ENCODE measurements around the gene CACNA1E. TPM values are rescaled to one million over a fixed set of nuclear protein-coding genes. Genes with fewer than 3 reads are reported as not detected.

Gene CACNA1E
- total RNA-seq, 2 donors from 2014 or later: 1.7 to 2.2 TPM

DNA sequence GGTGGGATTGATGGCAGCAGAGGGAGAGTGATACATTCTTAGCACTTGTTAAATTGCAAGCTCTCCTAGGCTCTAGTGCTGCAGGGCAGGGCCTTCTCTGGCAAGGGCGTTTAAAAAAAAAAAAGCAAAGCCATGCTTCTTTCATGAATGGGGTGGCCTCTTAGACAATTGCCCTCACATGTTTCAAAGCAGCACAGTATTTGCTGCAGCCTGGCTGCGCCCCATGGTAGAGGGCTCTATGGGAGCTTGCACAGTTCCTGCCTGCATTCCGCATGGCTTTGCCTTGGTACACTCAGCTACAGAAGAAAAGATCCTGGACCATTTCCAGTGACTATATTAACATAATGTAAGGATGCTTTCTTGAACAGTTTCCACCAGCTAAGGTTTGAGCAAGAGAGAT lies 311.0 kb downstream of the CACNA1E start:
- no peak overlapping the region for H3K4me3 ChIP-seq
- TF ChIP-seq, protein P1, sequence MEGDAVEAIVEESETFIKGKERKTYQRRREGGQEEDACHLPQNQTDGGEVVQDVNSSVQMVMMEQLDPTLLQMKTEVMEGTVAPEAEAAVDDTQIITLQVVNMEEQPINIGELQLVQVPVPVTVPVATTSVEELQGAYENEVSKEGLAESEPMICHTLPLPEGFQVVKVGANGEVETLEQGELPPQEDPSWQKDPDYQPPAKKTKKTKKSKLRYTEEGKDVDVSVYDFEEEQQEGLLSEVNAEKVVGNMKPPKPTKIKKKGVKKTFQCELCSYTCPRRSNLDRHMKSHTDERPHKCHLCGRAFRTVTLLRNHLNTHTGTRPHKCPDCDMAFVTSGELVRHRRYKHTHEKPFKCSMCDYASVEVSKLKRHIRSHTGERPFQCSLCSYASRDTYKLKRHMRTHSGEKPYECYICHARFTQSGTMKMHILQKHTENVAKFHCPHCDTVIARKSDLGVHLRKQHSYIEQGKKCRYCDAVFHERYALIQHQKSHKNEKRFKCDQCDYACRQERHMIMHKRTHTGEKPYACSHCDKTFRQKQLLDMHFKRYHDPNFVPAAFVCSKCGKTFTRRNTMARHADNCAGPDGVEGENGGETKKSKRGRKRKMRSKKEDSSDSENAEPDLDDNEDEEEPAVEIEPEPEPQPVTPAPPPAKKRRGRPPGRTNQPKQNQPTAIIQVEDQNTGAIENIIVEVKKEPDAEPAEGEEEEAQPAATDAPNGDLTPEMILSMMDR (IDR thresholded peaks at IDR 0.05): no peak
- H3K27ac ChIP-seq: no peak overlapping the region
- H3K36me3 ChIP-seq: no peaks in the 10 kb centered on the region
- H3K27me3 ChIP-seq: no peaks in the 10 kb centered on the region
- no peaks in the 10 kb centered on the region for H3K9me3 ChIP-seq
- DNase-seq (ENCODE audit: low spot score): no peak
- no peaks in the 10 kb centered on the region for H3K4me1 ChIP-seq

DNA sequence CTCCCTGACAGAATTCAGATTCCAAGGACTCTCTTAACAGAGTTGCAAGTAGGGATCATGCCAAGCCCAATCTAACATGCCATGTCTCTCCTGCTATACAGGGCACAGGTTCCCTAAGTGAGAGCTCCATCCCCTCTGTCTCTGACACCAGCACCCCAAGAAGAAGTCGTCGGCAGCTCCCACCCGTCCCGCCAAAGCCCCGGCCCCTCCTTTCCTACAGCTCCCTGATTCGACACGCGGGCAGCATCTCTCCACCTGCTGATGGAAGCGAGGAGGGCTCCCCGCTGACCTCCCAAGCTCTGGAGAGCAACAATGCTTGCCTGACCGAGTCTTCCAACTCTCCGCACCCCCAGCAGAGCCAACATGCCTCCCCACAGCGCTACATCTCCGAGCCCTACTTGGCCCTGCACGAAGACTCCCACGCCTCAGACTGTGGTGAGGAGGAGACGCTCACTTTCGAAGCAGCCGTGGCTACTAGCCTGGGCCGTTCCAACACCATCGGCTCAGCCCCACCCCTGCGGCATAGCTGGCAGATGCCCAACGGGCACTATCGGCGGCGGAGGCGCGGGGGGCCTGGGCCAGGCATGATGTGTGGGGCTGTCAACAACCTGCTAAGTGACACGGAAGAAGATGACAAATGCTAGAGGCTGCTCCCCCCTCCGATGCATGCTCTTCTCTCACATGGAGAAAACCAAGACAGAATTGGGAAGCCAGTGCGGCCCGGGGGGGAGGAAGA lies 315.0 kb downstream of the CACNA1E start:
- Histone ChIP-seq H3K27ac (no peak overlapping the region), H3K4me3 (no peak overlapping the region), H3K36me3 (no peaks in the 10 kb centered on the region), H3K27me3 (no peaks in the 10 kb centered on the region), H3K4me1 (no peaks in the 10 kb centered on the region), H3K9me3 (no peaks in the 10 kb centered on the region)
- TF ChIP-seq, protein P1 (IDR thresholded peaks at IDR 0.05): no peak
- DNase-seq (ENCODE audit: low spot score): no peak

DNA sequence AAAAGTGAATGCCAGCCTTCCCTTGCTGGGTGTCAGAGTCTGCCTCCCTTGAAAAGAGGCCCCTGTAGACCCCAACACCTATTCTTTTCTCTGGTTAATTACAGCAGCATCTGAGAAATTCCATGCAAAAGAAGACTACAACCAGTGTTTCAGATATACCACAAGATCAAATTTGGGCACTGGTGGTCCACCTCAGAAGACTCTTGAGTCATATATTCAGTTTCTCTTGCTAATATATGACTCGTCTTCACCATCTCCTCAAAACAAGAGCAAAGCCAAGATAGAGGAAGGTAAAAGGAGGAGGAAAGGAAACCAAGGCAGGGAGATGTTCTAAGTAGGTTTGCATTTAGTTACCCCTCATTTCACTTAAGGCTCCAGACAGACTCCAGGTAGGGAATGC lies 318.3 kb downstream of the CACNA1E start:
- TF ChIP-seq, protein P1 (IDR thresholded peaks at IDR 0.05): no peak
- Histone ChIP-seq H3K27me3 (no peaks in the 10 kb centered on the region), H3K4me1 (no peaks in the 10 kb centered on the region), H3K27ac (no peak overlapping the region), H3K36me3 (no peaks in the 10 kb centered on the region), H3K9me3 (no peaks in the 10 kb centered on the region), H3K4me3 (no peak overlapping the region)
- DNase-seq (ENCODE audit: low spot score): no peak

DNA sequence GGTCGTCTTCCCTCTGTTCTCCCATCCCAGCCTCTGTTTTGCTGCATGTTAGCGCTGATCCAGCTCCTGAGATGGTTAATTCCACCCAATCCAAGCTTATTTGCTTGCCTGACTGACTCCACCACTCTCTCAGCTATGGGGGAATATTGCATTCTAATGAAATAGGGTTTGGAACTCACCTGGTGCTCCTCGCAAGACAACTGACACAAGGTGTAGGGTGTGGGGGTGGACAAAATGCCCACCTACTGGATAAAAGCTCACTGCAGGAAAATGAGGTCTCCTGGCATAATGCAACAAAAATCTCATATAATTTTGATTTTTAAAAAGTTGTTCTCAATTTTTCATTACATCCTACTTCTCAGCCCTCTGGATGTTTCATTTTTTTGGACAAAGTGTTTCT lies 319.1 kb downstream of the CACNA1E start:
- Histone ChIP-seq H3K36me3 (no peaks in the 10 kb centered on the region), H3K27me3 (no peaks in the 10 kb centered on the region), H3K9me3 (no peaks in the 10 kb centered on the region), H3K27ac (no peak overlapping the region), H3K4me3 (no peak overlapping the region), H3K4me1 (no peaks in the 10 kb centered on the region)
- TF ChIP-seq, protein P1 (IDR thresholded peaks at IDR 0.05): no peak
- no peak for DNase-seq (ENCODE audit: low spot score)

DNA sequence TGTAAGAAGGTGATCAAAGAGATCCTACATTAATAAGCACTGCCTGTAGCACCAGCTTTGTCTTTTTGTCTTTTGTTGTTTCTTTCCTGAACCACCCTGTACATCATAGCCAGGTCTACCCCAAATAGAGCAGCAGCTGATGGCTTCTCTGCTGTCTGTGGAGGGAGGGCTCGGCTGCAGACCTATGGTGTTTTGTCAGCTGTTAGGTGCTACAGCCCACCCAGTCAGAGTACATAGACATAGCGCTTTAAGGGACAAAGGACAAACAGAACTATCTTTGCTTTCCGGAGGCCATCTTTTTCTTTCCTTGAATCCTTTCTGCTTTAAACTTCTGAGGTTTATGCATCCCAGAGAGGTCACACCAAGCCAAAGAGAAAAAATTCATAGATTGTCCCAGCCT lies 320.1 kb downstream of the CACNA1E start:
- Histone ChIP-seq H3K4me1 (no peaks in the 10 kb centered on the region), H3K9me3 (no peaks in the 10 kb centered on the region), H3K27me3 (no peaks in the 10 kb centered on the region), H3K4me3 (no peak overlapping the region), H3K27ac (no peak overlapping the region), H3K36me3 (no peaks in the 10 kb centered on the region)
- TF ChIP-seq, protein P1 (IDR thresholded peaks at IDR 0.05): no peak
- DNase-seq (ENCODE audit: low spot score): no peak

DNA sequence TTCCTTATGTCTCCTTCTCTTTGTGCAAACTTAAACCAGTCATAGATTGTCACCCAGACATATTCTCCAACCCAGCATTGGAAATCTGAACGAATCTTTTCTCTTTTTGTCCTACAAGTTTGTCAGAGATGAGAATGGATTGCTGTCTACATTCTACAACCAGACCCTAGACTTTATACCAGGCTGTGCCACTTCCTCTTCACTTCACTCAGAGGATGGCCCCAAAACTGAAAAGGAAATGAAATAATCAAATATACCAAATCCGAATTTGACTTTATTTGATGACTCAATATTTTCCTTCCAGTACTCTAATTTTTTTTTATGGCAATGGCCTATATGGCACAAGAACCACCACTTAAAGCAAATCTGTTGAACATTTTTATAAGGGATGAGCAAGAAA lies 321.7 kb downstream of the CACNA1E start:
- no peaks in the 10 kb centered on the region for H3K27me3 ChIP-seq
- H3K4me3 ChIP-seq: no peak overlapping the region
- H3K36me3 ChIP-seq: no peaks in the 10 kb centered on the region
- no peaks in the 10 kb centered on the region for H3K4me1 ChIP-seq
- TF ChIP-seq, protein P1 (IDR thresholded peaks at IDR 0.05): no peak
- H3K9me3 ChIP-seq: no peaks in the 10 kb centered on the region
- H3K27ac ChIP-seq: no peak overlapping the region
- DNase-seq (ENCODE audit: low spot score): no peak

Measured in right atrium auricular region (tissue), 2 donors.